Measurements from ENCODE around the gene IFI6.
"Not testable (repeated sequence)": the region's sequence is repeated elsewhere in the genome, so short reads cannot be mapped to it uniquely, and the experiment has no call there.

IFI6 gene

GRCh38 chr1:27649306-27649635 is 22.7 kb downstream of the IFI6 start:
- DNase-seq, result no peak

GRCh38 chr1:27648602-27649305 is 23.2 kb downstream of the IFI6 start:
- DNase-seq, result no peak

- no peak for DNase-seq
Observed at GRCh38 chr1:27647328-27647727, 24.7 kb downstream of the IFI6 start.

GRCh38 chr1:27646676-27647075 is 25.3 kb downstream of the IFI6 start:
- no peak for DNase-seq

GRCh38 chr1:27645071-27645415 is 26.9 kb downstream of the IFI6 start:
- DNase-seq, result no peak

- DNase-seq, result no peak
Observed at GRCh38 chr1:27644369-27645070, 27.5 kb downstream of the IFI6 start.

- no peak for DNase-seq
Observed at GRCh38 chr1:27643600-27644368, 28.2 kb downstream of the IFI6 start.

GRCh38 chr1:27640514-27640913 is 31.5 kb downstream of the IFI6 start:
- DNase-seq, result not testable (repeated sequence)

GRCh38 chr1:27638805-27639204 is 33.2 kb downstream of the IFI6 start:
- no peak for DNase-seq

GRCh38 chr1:27638047-27638734 is 33.8 kb downstream of the IFI6 start:
- DNase-seq, result no peak

- no peak for DNase-seq
Observed at GRCh38 chr1:27635396-27636142, 36.4 kb downstream of the IFI6 start.

- DNase-seq, result no peak
Observed at GRCh38 chr1:27634985-27635367, 37.0 kb downstream of the IFI6 start, which contains the start of gene FGR. FGR (minus strand) TSS chr1:27635185; CDS start chr1:27623916, 11,269 bp downstream.

- DNase-seq, result no peak
Observed at GRCh38 chr1:27634177-27634984, 37.6 kb downstream of the IFI6 start.

GRCh38 chr1:27633640-27634176 is 38.3 kb downstream of the IFI6 start:
- no peak for DNase-seq

- no peak for DNase-seq
Observed at GRCh38 chr1:27633298-27633610, 38.7 kb downstream of the IFI6 start.

- DNase-seq, result no peak
Observed at GRCh38 chr1:27632387-27633297, 39.4 kb downstream of the IFI6 start.

- DNase-seq, result no peak
Observed at GRCh38 chr1:27630859-27631491, 41.0 kb downstream of the IFI6 start.

GRCh38 chr1:27628712-27629111 is 43.3 kb downstream of the IFI6 start:
- no peak for DNase-seq

GRCh38 chr1:27627733-27628132 is 44.3 kb downstream of the IFI6 start:
- DNase-seq, result not testable (repeated sequence)

GRCh38 chr1:27627061-27627460 is 44.9 kb downstream of the IFI6 start:
- no peak for DNase-seq
